Measurements from ENCODE around the gene TTLL11.

TTLL11 gene

DNA sequence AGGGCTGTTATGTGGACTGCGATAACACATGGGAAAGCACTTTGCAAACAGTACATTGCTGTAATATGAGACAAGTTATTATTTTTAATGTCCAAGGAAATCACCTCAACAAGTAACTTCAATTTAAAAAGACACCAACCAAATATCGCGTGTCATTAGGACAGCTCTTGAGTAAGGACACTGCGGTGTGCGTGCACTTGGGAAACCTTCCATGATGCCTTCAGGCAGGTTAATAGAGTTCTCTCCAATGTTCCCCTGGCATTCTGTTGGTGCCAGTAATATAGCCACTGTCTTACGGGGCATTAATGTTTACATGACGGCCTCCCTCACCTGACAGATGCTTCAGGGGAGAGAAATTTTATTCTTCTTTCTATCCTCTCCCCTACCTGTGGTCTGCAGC is 42.9 kb downstream of the TTLL11 start:
- Histone ChIP-seq H3K36me3 (replicated peaks) (no peaks in the 10 kb centered on the region), H3K27ac (no peak overlapping the region), H3K27me3 (replicated peaks) (no peaks in the 10 kb centered on the region), H3K4me3 (ENCODE audit: low read depth, low read length) (no peak overlapping the region)
- in situ Hi-C loops (cut with HindIII; ENCODE audit: low pct_ligation_motif_present, low sequenced_read_pairs) = no loop called here
- TF ChIP-seq, protein P1, sequence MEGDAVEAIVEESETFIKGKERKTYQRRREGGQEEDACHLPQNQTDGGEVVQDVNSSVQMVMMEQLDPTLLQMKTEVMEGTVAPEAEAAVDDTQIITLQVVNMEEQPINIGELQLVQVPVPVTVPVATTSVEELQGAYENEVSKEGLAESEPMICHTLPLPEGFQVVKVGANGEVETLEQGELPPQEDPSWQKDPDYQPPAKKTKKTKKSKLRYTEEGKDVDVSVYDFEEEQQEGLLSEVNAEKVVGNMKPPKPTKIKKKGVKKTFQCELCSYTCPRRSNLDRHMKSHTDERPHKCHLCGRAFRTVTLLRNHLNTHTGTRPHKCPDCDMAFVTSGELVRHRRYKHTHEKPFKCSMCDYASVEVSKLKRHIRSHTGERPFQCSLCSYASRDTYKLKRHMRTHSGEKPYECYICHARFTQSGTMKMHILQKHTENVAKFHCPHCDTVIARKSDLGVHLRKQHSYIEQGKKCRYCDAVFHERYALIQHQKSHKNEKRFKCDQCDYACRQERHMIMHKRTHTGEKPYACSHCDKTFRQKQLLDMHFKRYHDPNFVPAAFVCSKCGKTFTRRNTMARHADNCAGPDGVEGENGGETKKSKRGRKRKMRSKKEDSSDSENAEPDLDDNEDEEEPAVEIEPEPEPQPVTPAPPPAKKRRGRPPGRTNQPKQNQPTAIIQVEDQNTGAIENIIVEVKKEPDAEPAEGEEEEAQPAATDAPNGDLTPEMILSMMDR (IDR thresholded peaks at IDR 0.05; ENCODE audit: low read depth, low read length, missing control alignments) = no peak
- DNase-seq = no peak

DNA sequence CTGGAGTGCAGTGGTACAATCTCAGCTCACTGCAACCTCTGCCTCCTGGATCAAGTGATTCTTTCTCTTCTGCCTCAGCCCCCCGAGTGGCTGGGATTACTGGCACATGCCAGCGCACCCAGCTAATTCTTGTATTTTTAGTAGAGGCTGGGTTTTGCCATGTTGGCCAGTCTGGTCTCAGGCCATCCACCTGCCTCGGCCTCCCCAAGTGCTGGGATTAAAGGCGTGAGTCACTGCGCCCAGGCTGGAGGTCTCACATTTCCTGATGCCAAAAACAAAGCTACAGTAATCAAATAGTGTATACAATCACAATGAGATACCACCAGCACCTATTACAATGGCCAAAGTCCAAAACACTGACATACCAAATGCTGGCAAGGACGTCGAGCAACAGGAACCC is 51.1 kb downstream of the TTLL11 start:
- no peaks in the 10 kb centered on the region for H3K27me3 ChIP-seq (replicated peaks)
- in situ Hi-C loops (cut with HindIII; ENCODE audit: low pct_ligation_motif_present, low sequenced_read_pairs) = no loop called here
- no peaks in the 10 kb centered on the region for H3K36me3 ChIP-seq (replicated peaks)
- TF ChIP-seq, protein P1 (IDR thresholded peaks at IDR 0.05; ENCODE audit: low read depth, low read length, missing control alignments) = no peak
- no peak for DNase-seq
- H3K27ac ChIP-seq = no peak overlapping the region
- H3K4me3 ChIP-seq (ENCODE audit: low read depth, low read length) = no peak overlapping the region

DNA sequence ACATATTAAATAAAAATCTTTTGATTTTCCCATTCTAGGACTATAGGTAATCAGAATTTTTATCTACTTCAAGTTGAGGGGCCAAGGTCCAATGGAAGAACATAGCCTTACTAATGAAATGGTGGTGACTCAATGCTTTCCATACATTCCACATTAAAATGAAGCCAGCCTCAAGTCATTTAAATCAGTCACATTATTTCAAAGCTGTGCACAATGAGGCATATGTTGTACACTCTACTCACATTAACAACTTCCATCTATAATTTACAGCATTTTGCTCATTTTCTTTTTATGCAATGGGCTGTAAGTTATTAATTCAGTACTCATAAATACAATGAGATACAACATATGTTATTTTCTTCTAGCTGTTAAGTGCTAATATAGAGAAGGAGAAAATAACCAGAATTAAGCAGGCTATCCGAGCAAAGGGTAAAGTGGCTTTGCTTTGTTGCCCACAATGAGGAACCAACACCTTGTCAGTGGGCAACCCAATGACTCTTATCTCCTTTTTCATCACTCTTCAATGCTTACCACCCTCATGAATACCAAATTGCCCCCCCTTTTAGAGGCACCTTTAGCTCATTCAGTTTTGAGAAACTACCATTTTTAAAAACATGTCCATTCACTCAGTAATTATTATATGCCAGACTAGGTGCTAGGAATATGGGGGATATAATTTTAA is 52.4 kb downstream of the TTLL11 start:
- TF ChIP-seq, protein P1 (IDR thresholded peaks at IDR 0.05; ENCODE audit: low read depth, low read length, missing control alignments) = no peak
- in situ Hi-C loops (cut with HindIII; ENCODE audit: low pct_ligation_motif_present, low sequenced_read_pairs) = no loop called here
- Histone ChIP-seq H3K27me3 (replicated peaks) (no peaks in the 10 kb centered on the region), H3K4me3 (ENCODE audit: low read depth, low read length) (no peak overlapping the region), H3K27ac (no peak overlapping the region), H3K36me3 (replicated peaks) (no peaks in the 10 kb centered on the region)
- no peak for DNase-seq

DNA sequence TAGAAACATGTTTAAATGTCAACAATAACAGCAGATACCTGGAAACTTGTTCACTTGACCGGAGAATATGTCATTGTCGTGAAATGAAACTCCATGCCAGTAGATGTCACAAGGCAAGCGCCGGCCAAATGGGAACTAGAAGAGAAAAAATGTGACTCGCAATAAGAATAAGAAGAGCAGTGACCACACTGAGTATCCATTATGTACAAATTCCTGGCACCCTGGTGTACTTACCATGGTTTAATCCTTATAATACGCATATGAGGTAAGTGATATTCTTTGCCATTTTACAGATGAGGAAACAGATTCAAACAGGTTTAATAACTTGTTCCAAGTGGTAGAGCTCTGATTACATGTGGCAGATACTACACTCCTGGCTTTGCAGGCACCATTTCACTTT is 53.9 kb downstream of the TTLL11 start:
- Histone ChIP-seq H3K27me3 (replicated peaks) (no peaks in the 10 kb centered on the region), H3K4me3 (ENCODE audit: low read depth, low read length) (no peak overlapping the region), H3K36me3 (replicated peaks) (no peaks in the 10 kb centered on the region), H3K27ac (no peak overlapping the region)
- TF ChIP-seq, protein P1 (IDR thresholded peaks at IDR 0.05; ENCODE audit: low read depth, low read length, missing control alignments) = no peak
- in situ Hi-C loops (cut with HindIII; ENCODE audit: low pct_ligation_motif_present, low sequenced_read_pairs) = no loop called here
- DNase-seq = no peak

DNA sequence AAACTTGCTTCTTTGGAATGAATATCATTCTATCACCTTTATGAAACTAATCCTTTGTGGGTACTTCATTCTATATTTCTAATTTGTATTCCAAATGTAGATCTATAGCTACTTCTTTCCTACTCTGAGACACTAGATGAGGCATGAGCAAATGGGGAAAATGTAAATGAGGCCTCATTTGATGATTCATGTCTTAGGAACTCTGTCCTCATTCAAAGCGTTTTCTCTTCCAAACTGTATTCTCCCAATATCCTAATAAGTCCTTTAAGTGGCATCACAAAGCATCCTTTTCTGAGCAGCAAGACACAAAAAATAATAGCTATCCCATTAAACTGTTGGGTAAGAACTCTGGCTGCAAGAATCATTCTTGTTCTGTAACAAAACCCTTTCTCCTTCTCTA is 56.1 kb downstream of the TTLL11 start:
- TF ChIP-seq, protein P1 (IDR thresholded peaks at IDR 0.05; ENCODE audit: low read depth, low read length, missing control alignments) = no peak
- Histone ChIP-seq H3K27me3 (replicated peaks) (no peaks in the 10 kb centered on the region), H3K4me3 (ENCODE audit: low read depth, low read length) (no peak overlapping the region), H3K27ac (no peak overlapping the region), H3K36me3 (replicated peaks) (no peaks in the 10 kb centered on the region)
- in situ Hi-C loops (cut with HindIII; ENCODE audit: low pct_ligation_motif_present, low sequenced_read_pairs) = no loop called here
- DNase-seq = no peak

DNA sequence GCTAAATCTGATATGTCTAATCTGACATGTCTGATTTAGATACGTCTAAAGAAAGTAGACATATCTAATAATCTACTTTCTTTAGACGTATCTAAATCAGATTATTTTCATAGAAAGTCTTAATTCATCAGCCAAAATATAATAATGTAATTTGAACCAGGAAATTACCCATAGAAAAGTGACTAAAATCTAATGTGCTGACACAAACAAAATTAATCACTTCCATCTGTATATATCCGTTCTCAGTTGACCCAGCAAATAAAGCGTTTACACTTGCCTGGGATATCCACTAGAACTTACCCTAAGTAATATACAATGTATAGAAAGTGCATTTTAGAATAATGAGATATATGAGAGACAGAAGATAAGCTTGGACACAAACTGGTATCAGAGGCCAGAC is 56.7 kb downstream of the TTLL11 start:
- Histone ChIP-seq H3K27ac (no peak overlapping the region), H3K36me3 (replicated peaks) (no peaks in the 10 kb centered on the region), H3K4me3 (ENCODE audit: low read depth, low read length) (no peak overlapping the region), H3K27me3 (replicated peaks) (no peaks in the 10 kb centered on the region)
- TF ChIP-seq, protein P1 (IDR thresholded peaks at IDR 0.05; ENCODE audit: low read depth, low read length, missing control alignments) = no peak
- DNase-seq = no peak
- in situ Hi-C loops (cut with HindIII; ENCODE audit: low pct_ligation_motif_present, low sequenced_read_pairs) = no loop called here
